Endothelial cell of umbilical vein (primary cell): ENCODE results near the gene PCDHGA4. TPM values are rescaled to one million over a fixed set of nuclear protein-coding genes. Genes with fewer than 3 reads are reported as not detected.
"Not testable (repeated sequence)": the region's sequence is repeated elsewhere in the genome, so short reads cannot be mapped to it uniquely, and the experiment has no call there.

ENCODE experiments used
- BruUV-seq: library from RNA; stranded (reverse); fragments of 400-500 nt; replicated peaks from 2 replicates; lab custom pipeline; 2021; lab: Mats Ljungman, UMichigan
- CTCF ChIA-PET: fragments of 300-600, 350-600 bp; sonication (Branson Sonifier 250); formaldehyde crosslinking; loops from one replicate; lab custom pipeline; 2021; ENCODE audit warnings: antibody characterized with exemption, inconsistent platforms; lab: Charles Lee
- POLR2A ChIA-PET: fragments of 300-600, 350-600 bp; sonication (Branson Sonifier 250); formaldehyde crosslinking; loops from one replicate; lab custom pipeline; 2021; ENCODE audit warnings: antibody characterized with exemption, inconsistent platforms; lab: Charles Lee
- DNase-seq: peaks from one replicate; pipeline ENCODE4 v3.0.0-alpha.2; 2011; ENCODE audit warnings: low read depth, low spot score
- FAIRE-seq: peaks from 2 replicates; lab custom pipeline; 2011; peaks lifted over from hg19 to GRCh38; lab: Jason Lieb, UNC
- H2AFZ ChIP-seq: 2 replicates; pipeline ENCODE4 v1.6.0; 2012; ENCODE audit warnings: low read depth, low read length, control low read depth, inconsistent platforms
- H3K27ac ChIP-seq: 2 replicates; pipeline ENCODE4 v1.5.1; 2011; ENCODE audit warnings: low read depth, mild to moderate bottlenecking, control low read depth, low read length, moderate library complexity; ENCODE audit not compliant: insufficient read depth
- H3K27me3 ChIP-seq, 2 experiments: 2 replicates each; pipeline versions ENCODE4 v1.6.0 to v1.6.1; 2011; ENCODE audit warnings: low read length in 2 of 2, mixed read lengths in 1 of 2; ENCODE audit not compliant: control insufficient read depth in 2 of 2, insufficient read depth in 2 of 2
- H3K36me3 ChIP-seq, 2 experiments: 2 replicates in 1 of 2; 3 replicates in 1 of 2; pipeline ENCODE4 v1.5.1; 2011; ENCODE audit warnings: low read length in 2 of 2, mild to moderate bottlenecking in 1 of 2, moderate library complexity in 1 of 2; ENCODE audit not compliant: control insufficient read depth in 2 of 2, insufficient read depth in 2 of 2; ENCODE audit errors: extremely low read depth in 1 of 2
- H3K4me1 ChIP-seq: 3 replicates; pipeline ENCODE4 v1.5.1; 2011; ENCODE audit warnings: mild to moderate bottlenecking, low read length; ENCODE audit not compliant: control insufficient read depth, insufficient read depth; ENCODE audit errors: extremely low read depth
- H3K4me2 ChIP-seq: 2 replicates; pipeline ENCODE4 v1.6.1; 2011; ENCODE audit warnings: low read length, control low read depth, mixed read lengths; ENCODE audit not compliant: insufficient read depth
- H3K4me3 ChIP-seq, 3 experiments: fragments of 200-600 bp in 1 of 3; sonication (generic), shearing (Covaris generic) in 1 of 3; replicated peaks in 1 of 3; 2 replicates each; pipeline ENCODE4 v1.5.1; 2011 to 2016; ENCODE audit warnings: control low read depth in 3 of 3, low read length in 3 of 3, mild to moderate bottlenecking in 2 of 3, inconsistent platforms in 1 of 3, low read depth in 1 of 3, moderate library complexity in 1 of 3; ENCODE audit not compliant: insufficient read depth in 1 of 3
- H3K79me2 ChIP-seq: 2 replicates; pipeline ENCODE4 v1.6.0; 2012; ENCODE audit warnings: low read length, inconsistent platforms; ENCODE audit not compliant: control insufficient read depth, insufficient read depth
- H3K9ac ChIP-seq: replicated peaks from 2 replicates; pipeline ENCODE3; 2011; ENCODE audit warnings: low read length, control low read depth; ENCODE audit not compliant: insufficient read depth; ENCODE audit errors: extremely low read depth
- H3K9me1 ChIP-seq: replicated peaks from 3 replicates; pipeline ENCODE4 v1.6.0; 2011; ENCODE audit warnings: mild to moderate bottlenecking, low read length; ENCODE audit not compliant: control insufficient read depth, insufficient read depth; ENCODE audit errors: extremely low read depth
- H3K9me3 ChIP-seq: replicated peaks from 2 replicates; pipeline ENCODE4 v1.5.1; 2012; ENCODE audit warnings: low read length, inconsistent platforms; ENCODE audit not compliant: control insufficient read depth, insufficient read depth
- H4K20me1 ChIP-seq: replicated peaks from 2 replicates; pipeline ENCODE3; 2011; ENCODE audit warnings: mild to moderate bottlenecking, low read length; ENCODE audit not compliant: control insufficient read depth, insufficient read depth; ENCODE audit errors: extremely low read depth
- EZH2 ChIP-seq: IDR thresholded peaks from 2 replicates; pipeline ENCODE4 v1.6.1; 2012; ENCODE audit warnings: borderline replicate concordance, low read depth, mild to moderate bottlenecking, moderate library complexity, low read length, inconsistent platforms; ENCODE audit not compliant: severe bottlenecking
- FOS ChIP-seq: IDR thresholded peaks from 2 replicates; pipeline ENCODE4 v1.6.1; 2011; ENCODE audit warnings: mild to moderate bottlenecking, low read length, moderate library complexity, borderline replicate concordance; ENCODE audit not compliant: insufficient read depth
- GATA2 ChIP-seq: IDR thresholded peaks from 2 replicates; pipeline ENCODE4 v1.7.0; 2011; ENCODE audit warnings: low read depth, mild to moderate bottlenecking, moderate library complexity, mixed read lengths, low read length; ENCODE audit not compliant: insufficient read length, insufficient read depth
- JUN ChIP-seq: IDR thresholded peaks from 2 replicates; pipeline ENCODE4 v1.6.1; 2011; ENCODE audit warnings: borderline replicate concordance, low read depth; ENCODE audit not compliant: insufficient read length, insufficient read depth
- MYC ChIP-seq: IDR thresholded peaks from one replicate; pipeline ENCODE4 v1.6.1; 2011; ENCODE audit warnings: mild to moderate bottlenecking, low read depth, low read length
- POLR2A ChIP-seq: IDR thresholded peaks from 2 replicates; pipeline ENCODE4 v1.6.1; 2012; ENCODE audit warnings: low read depth, mild to moderate bottlenecking, control low read depth, low read length
- POLR2AphosphoS5 ChIP-seq: IDR thresholded peaks from 2 replicates; pipeline ENCODE4 v1.6.1; 2012; ENCODE audit warnings: low read depth, mild to moderate bottlenecking, control low read depth, low read length, moderate library complexity; ENCODE audit not compliant: insufficient read depth
- dilution Hi-C: fragments of 300-500 bp; cut with MboI; formaldehyde crosslinking; loops from one replicate; pipeline ENCODE4 v1.15.0; 2019; ENCODE audit warnings: low sequenced_read_pairs; ENCODE audit not compliant: extremely low pct_ligation_motif_present
- intact Hi-C: fragments of 100-400 bp; cut with micrococcal nuclease; formaldehyde crosslinking; loops from one replicate; pipeline ENCODE4 v1.10.0; 2022
- polyA plus RNA-seq, 4 experiments: library from polyadenylated mRNA; depleted of rRNA in 3 of 4; stranded (reverse) in 3 of 4; unstranded in 1 of 4; fragments of >200 nt; gene quantifications; 2 replicates each; pipeline versions ENCODE4 v1.2.1 to v1.2.3, GENCODE V29; 2011 to 2012; ENCODE audit warnings: missing spikeins in 1 of 4
- total RNA-seq: library from RNA; stranded (reverse); gene quantifications from 2 replicates; pipeline ENCODE4 v1.2.3, GENCODE V29; 2021
- TF ChIP-seq, protein P1 (sequence below), 2 donors: IDR thresholded peaks; 1 replicate in 1 of 2; 2 replicates in 1 of 2; pipeline ENCODE4 v1.5.1; 2011; ENCODE audit warnings: low read length in 2 of 2, mild to moderate bottlenecking in 2 of 2, moderate library complexity in 2 of 2, control low read depth in 1 of 2, inconsistent platforms in 1 of 2, low read depth in 1 of 2; ENCODE audit not compliant: insufficient read depth in 1 of 2; ENCODE audit errors: extremely low read depth in 1 of 2
- TF ChIP-seq, protein P2 (sequence below): IDR thresholded peaks from 2 replicates; pipeline ENCODE4 v1.6.1; 2011; ENCODE audit not compliant: insufficient read depth, insufficient read length

PCDHGA4 gene
- total and polyA plus RNA-seq, 2 donors (not counting 3 experiments of a cell fraction or from before 2014, with no cell fraction given) = 2.6 to 3.0 TPM

- dilution Hi-C loops, intact Hi-C loops, POLR2A ChIA-PET, H4K20me1 ChIP-seq, H3K36me3 ChIP-seq, H3K79me2 ChIP-seq, H3K9ac ChIP-seq, H3K9me3 ChIP-seq, H3K27ac ChIP-seq, H3K9me1 ChIP-seq, H2AFZ ChIP-seq, H3K4me1 ChIP-seq: not testable (repeated sequence)
- Histone ChIP-seq H3K4me2 (peak within 1 kb of the TSS; percentile 18), H3K4me3 (peak within 1 kb of the TSS in 2 of 3 experiments; percentile 9 to 22), H3K27me3 (peaks cover 36 to 78% of the 10 kb centered on the region in 2 experiments)
- DNase-seq = peak; percentile 30
- TF ChIP-seq, protein P1, sequence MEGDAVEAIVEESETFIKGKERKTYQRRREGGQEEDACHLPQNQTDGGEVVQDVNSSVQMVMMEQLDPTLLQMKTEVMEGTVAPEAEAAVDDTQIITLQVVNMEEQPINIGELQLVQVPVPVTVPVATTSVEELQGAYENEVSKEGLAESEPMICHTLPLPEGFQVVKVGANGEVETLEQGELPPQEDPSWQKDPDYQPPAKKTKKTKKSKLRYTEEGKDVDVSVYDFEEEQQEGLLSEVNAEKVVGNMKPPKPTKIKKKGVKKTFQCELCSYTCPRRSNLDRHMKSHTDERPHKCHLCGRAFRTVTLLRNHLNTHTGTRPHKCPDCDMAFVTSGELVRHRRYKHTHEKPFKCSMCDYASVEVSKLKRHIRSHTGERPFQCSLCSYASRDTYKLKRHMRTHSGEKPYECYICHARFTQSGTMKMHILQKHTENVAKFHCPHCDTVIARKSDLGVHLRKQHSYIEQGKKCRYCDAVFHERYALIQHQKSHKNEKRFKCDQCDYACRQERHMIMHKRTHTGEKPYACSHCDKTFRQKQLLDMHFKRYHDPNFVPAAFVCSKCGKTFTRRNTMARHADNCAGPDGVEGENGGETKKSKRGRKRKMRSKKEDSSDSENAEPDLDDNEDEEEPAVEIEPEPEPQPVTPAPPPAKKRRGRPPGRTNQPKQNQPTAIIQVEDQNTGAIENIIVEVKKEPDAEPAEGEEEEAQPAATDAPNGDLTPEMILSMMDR (IDR thresholded peaks at IDR 0.05; ENCODE audit: extremely low read depth in 1 of 2, insufficient read depth in 1 of 2, low read depth in 1 of 2, low read length in 2 of 2) = peak; percentile 46 to 51
- FAIRE-seq = peak; percentile 87
- CTCF ChIA-PET = interaction anchor here (0.7 to 4.1 kb wide), 19 partner anchors 9 to 232 kb away, joined by 3 to 32 read pairs (median 7); partner anchors contain the start of genes PCDHB14, PCDHGA10, PCDHGA11 and PCDHGA12
- TSS peak; percentile 23 for BruUV-seq
These were observed 32.9 kb downstream of the PCDHGA4 start, which contains the start of gene PCDHGB4 for GRCh38 chr5:141387557-141388311. Gene PCDHGB4, plus strand, starts transcription at chr5:141387698. Its CDS starts 187 bp downstream, at chr5:141387885.

DNA sequence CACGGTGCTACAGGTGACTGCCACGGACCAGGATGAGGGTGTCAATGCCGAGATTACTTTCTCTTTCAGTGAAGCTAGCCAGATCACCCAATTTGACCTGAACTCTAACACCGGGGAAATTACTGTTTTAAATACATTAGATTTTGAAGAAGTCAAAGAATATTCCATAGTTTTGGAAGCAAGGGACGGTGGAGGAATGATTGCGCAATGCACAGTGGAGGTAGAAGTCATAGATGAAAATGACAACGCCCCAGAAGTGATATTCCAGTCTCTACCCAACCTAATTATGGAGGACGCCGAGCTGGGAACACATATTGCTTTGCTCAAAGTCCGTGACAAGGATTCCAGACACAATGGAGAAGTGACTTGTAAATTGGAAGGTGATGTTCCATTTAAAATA lies 33.8 kb downstream of the PCDHGA4 start:
- DNase-seq (no peak), FAIRE-seq (no peak)
- H2AFZ ChIP-seq = no peak overlapping the region
- ChIA-PET CTCF (interaction anchor here (1.6 to 4.1 kb wide), 5 partner anchors 9 to 175 kb away, joined by 4 to 32 read pairs (median 15); partner anchors contain the start of genes PCDHGA3, PCDHGA6 and PCDHGB5), POLR2A (no interaction called here)
- TF ChIP-seq, protein P2, sequence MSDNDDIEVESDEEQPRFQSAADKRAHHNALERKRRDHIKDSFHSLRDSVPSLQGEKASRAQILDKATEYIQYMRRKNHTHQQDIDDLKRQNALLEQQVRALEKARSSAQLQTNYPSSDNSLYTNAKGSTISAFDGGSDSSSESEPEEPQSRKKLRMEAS = no peak
- TF ChIP-seq MYC (no peak), FOS (no peak), POLR2AphosphoS5 (no peak), GATA2 (no peak), JUN (no peak), EZH2 (no peak), POLR2A (no peak)
- TF ChIP-seq, protein P1 (IDR thresholded peaks at IDR 0.05; ENCODE audit: extremely low read depth in 1 of 2, insufficient read depth in 1 of 2, low read depth in 1 of 2, low read length in 2 of 2) = no peak
- H4K20me1 ChIP-seq = no peaks in the 10 kb centered on the region
- H3K27ac ChIP-seq = no peak overlapping the region
- H3K4me3 ChIP-seq = no peak overlapping the region
- no peaks in the 10 kb centered on the region for H3K9me1 ChIP-seq
- peaks cover 31 to 80% of the 10 kb centered on the region in 2 experiments for H3K27me3 ChIP-seq
- no peak overlapping the region for H3K9ac ChIP-seq
- no peak overlapping the region for H3K4me2 ChIP-seq
- H3K36me3 ChIP-seq = no peaks in the 10 kb centered on the region
- H3K9me3 ChIP-seq = no peaks in the 10 kb centered on the region
- intact Hi-C loops (no loop called here), dilution Hi-C loops (no loop called here)
- no peaks in the 10 kb centered on the region for H3K4me1 ChIP-seq
- no TSS peak for BruUV-seq
- H3K79me2 ChIP-seq = no peaks in the 10 kb centered on the region
